AG10803 (cell line): ENCODE results near the gene GLCE.

Source experiments
- DNase-seq: peaks from one replicate; pipeline ENCODE4 v3.0.0; 2010; ENCODE audit warnings: low read depth
- H3K4me3 ChIP-seq: 2 replicates; pipeline ENCODE4 v1.5.1; 2011; ENCODE audit warnings: mild to moderate bottlenecking, low read length, control low read depth
- CTCF ChIP-seq: conservative IDR thresholded peaks from 2 replicates; pipeline ENCODE4 v1.5.1; 2011; ENCODE audit warnings: mild to moderate bottlenecking, low read length, control low read depth, inconsistent platforms

Gene GLCE

DNA sequence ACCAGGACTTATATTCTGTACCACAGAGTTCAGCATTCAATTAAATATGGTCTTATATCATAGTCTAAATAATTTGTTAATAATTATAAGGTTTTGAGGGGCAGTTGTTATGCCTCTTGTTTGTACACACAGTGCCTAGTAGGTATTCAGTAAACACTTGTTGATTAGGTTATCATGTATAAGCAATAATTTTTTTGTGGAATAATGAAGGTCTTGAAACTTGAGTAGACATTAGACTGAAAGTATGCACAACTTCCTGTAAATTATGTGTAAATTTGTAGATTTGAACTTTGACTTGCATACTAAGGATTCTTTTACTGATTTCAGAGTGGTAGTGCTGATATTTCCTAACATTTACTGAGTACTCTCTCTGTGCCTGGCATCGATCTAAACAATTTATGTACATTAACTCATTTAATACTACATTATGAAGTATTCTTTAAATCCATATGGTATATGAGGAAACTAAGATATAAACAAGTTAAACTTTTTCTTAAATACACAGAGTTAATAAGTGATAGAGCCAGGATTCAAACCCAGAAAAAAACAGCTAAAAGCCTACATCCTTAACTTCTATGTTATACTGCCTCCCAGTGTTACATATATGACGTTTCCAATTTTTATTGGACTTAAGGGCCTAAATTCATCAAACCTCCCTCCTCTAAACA is 65.1 kb downstream of the GLCE start:
- DNase-seq: peak; percentile 37
- peak; percentile 45 for TF ChIP-seq CTCF
- H3K4me3 ChIP-seq: no peak overlapping the region

DNA sequence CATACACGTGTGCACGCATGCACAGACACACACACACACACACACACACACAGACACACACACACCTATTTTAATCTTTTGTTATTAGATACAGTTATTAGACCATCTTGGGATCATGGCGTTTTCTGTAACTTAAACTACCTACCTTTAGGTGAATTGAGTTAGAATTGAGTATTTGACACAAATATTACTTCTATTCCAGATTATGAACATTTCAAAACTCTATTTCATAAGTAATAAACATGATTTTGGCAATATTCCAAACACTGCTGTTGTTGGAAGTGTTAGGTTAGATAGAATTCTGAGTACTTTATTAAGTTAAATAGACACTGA is 65.6 kb downstream of the GLCE start:
- no peak for DNase-seq
- TF ChIP-seq CTCF: no peak
- no peak overlapping the region for H3K4me3 ChIP-seq

DNA sequence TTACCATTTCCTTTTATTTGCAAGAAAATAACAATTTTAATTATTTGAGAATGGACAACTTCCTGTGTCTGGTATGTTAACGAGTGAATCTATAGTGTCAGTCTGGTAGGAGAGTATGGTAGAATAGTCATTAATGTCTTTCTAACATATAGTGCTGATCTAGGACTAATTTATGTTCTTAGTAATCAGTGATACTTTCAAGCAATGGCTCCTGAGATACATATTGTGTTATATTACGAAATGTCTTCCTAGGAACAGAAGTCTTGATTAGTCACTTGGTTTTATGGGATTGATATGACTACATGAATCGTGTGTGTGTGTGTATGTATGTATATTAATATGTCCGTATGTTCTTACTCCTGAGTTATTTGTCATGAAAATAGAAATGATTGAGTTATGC is 71.7 kb downstream of the GLCE start:
- no peak overlapping the region for H3K4me3 ChIP-seq
- peak; percentile 34 for DNase-seq
- no peak for TF ChIP-seq CTCF

- DNase-seq: no peak
- no peak overlapping the region for H3K4me3 ChIP-seq
- no peak for TF ChIP-seq CTCF
Measured at GRCh38 chr15:69232765-69233164, 72.3 kb downstream of the GLCE start.

DNA sequence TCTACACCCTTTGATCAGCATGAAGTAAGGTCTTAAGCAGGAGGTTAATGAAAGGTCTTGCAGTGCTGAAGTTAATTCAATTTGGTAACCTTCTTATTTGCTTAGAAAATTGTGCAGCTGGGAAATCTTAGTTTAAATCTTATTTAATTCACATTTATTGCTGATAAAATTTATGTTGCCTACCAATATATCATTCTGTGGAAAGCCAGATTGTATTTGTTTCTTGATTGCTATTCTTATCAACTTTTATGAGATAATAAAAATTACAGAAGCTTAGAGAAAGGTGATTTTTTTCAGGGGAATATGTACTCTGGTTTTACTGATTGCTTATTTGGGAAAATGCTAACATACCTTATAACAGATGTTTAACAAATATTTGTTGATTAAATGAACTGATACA is 74.2 kb downstream of the GLCE start:
- DNase-seq: no peak
- TF ChIP-seq CTCF: no peak
- no peak overlapping the region for H3K4me3 ChIP-seq

- no peak for TF ChIP-seq CTCF
- H3K4me3 ChIP-seq: no peak overlapping the region
- DNase-seq: no peak
Measured at GRCh38 chr15:69236505-69236904, 76.1 kb downstream of the GLCE start.

GRCh38 chr15:69237718-69238117 is 77.3 kb downstream of the GLCE start:
- no peak for DNase-seq
- no peak for TF ChIP-seq CTCF
- H3K4me3 ChIP-seq: no peak overlapping the region
